Suprapubic skin (tissue), 3 donors: ENCODE measurements around the gene EXOC3L4.

Experiments used
- CTCF ChIP-seq, 2 donors: fragments of 200-600 bp in 1 of 2; fragments of 450-650 bp in 1 of 2; sonication (generic) in 1 of 2; IDR thresholded peaks; one replicate each; pipeline ENCODE4 v1.5.1; 2016 to 2019; ENCODE audit warnings: antibody characterized with exemption in 2 of 2, mild to moderate bottlenecking in 1 of 2, moderate library complexity in 1 of 2
- EP300 ChIP-seq: sonication (generic); formaldehyde crosslinking; IDR thresholded peaks from one replicate; pipeline ENCODE4 v1.6.1; 2017; ENCODE audit warnings: antibody characterized with exemption
- POLR2A ChIP-seq, 2 donors: fragments of 450-650 bp; IDR thresholded peaks; one replicate each; pipeline ENCODE4 v1.6.1; 2017; ENCODE audit warnings: antibody characterized with exemption in 2 of 2, mild to moderate bottlenecking in 2 of 2, moderate library complexity in 2 of 2

GRCh38 chr14:103061482-103061976 lies 33.0 kb upstream of the EXOC3L4 start:
- TF ChIP-seq CTCF (IDR thresholded peaks at IDR 0.05) (no peak), EP300 (no peak), POLR2A (IDR thresholded peaks at IDR 0.05) (no peak)
